ENCODE results near the gene TMEM139.
"Not testable (repeated sequence)": the region's sequence is repeated elsewhere in the genome, so short reads cannot be mapped to it uniquely, and the experiment has no call there.

The TMEM139 gene

DNA sequence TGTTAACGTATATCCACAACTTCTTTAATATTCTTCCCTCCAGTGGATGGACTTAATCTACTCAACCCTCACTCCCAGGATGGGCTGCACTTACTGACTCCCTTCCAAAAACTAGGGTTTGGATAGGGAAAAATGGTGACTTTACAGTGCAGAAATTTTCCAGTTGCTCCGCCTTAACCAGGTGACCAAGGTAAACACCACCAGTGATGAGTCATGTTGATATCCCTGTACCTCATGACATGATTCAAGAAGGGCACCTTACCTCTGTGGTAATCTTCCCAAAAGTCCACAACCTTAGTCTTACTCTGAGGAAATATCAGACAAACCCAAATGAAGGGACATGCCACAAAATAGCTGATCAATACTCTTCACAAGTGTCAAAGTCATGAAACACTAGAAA is 25.0 kb upstream of the TMEM139 start:
- no peak for DNase-seq

DNA sequence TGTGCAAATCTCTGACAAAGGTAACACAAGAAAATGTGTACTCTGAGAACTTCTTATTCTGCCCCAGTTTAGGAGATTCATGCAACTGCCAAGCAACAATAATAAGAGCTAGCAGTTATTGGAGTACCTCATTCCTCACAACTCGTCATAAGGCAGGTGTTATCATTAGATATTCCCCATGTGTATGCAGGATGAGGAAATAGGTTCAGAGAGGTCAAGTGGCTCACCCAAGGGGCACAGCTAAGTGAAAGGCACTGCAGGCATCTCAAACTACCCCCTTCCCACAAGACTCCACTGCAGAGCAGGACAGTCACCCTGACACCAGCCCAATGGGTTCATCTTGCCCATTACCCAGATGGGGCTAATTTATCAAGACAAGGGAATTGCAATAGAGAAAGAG is 22.9 kb upstream of the TMEM139 start:
- DNase-seq = no peak

GRCh38 chr7:143263266-143264195 is 21.2 kb upstream of the TMEM139 start, which contains the start of gene GSTK1:
Gene GSTK1, plus strand, starts transcription at chr7:143263441. Its CDS starts 73 bp downstream, at chr7:143263514.
- DNase-seq = peak; percentile 68

GRCh38 chr7:143264196-143264568 is 20.6 kb upstream of the TMEM139 start:
- DNase-seq = not testable (repeated sequence)

- no peak for DNase-seq
Measured at GRCh38 chr7:143265017-143265693, 19.6 kb upstream of the TMEM139 start.

GRCh38 chr7:143269251-143269650 is 15.5 kb upstream of the TMEM139 start:
- no peak for DNase-seq

GRCh38 chr7:143271240-143271639 is 13.5 kb upstream of the TMEM139 start:
- DNase-seq = no peak

DNA sequence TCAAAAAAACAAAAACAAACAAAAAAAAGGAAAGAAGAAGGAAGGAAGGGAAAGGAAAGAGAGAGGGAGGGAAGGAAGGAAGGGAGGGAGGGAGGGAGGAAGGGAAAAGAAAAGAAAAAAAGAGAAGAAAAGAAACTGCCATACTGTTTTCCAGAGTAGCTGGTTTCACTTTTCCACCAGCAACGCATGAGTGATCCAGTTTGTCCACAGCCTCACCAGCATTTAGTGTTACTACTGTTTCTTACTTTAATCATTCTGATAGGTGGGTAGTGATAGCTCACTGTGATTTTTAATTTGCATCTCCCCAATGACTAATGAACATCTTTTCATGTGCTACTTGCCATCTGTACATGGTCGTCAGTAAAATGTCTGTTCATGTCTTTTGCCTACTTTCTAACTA is 11.9 kb upstream of the TMEM139 start:
- DNase-seq = no peak

- peak; percentile 70 for DNase-seq
Measured at GRCh38 chr7:143279186-143280098, 5.3 kb upstream of the TMEM139 start.

DNA sequence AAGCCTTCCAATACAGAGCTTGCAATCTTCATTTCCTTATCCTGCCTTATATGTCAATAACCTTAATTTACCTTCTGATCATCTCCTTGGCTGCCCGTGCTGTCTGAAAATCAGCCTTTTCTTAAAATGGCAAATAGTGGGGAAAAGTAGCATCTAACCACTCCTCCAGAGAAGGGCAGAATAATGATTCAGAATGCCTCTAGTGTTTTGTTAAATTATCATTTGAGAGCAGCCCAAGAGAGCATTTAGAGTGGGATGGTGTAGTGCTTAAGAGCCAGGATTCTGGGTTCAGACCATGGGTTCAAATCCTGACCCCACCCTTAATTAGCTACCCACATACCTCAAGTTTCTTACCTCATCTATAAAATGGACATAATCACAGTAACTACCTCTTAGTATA is 4.6 kb upstream of the TMEM139 start:
- DNase-seq = no peak

DNA sequence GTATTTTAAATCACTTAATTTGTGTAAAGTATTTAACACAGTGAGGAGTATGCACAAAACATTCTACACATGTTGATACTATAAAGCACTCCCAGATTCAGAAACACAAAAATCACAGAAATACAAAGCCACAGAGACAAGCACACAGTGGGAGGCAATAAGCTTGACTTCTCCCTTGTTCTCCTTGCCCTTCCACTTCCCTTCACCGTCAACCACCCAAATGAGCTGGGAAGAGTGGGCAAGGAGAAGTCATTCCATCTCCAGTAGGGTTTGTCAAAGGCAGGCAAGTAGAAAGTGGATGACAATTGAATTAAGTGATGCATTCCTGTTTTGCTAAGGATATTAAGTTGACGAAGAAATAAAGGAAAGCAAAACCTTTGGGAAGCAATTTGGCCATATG is 4.2 kb upstream of the TMEM139 start:
- DNase-seq = no peak

DNA sequence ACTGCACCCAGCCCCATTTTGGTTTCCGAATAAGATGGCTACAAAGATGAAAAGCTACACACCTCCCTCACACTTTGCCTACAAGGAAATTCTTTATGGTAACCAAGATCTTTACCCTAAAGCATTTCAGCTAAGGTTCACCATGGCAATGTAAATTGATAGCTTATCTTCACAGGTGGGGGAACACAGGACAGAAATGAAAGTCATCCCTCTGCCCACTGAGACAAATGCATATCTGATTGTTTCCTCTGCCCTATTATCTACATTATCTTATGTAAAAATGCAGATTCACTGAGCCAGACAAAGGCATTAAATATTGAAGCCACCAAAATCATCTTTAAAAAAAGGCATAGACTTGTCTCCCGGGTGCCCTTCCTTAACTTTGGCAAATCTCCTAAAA is 3.2 kb upstream of the TMEM139 start:
- no peak for DNase-seq

DNA sequence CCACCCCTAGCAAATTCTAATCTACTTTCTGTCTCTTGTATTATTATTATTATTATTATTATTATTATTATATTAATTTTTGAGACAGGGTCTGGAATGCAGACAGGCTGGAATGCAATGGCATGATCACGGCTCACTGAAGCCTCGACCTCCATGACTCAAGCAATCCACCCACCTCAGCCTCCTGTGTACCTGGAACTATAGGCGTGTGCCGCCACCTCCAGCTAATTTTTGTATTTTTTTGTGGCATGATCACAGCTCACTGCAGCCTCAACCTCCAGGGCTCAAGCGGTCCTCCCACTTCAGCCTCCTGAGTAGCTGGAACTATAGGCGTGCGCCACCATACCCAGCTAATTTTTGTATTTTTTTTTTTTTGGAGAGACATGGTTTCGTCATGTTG is 2.6 kb upstream of the TMEM139 start:
- no peak for DNase-seq

DNA sequence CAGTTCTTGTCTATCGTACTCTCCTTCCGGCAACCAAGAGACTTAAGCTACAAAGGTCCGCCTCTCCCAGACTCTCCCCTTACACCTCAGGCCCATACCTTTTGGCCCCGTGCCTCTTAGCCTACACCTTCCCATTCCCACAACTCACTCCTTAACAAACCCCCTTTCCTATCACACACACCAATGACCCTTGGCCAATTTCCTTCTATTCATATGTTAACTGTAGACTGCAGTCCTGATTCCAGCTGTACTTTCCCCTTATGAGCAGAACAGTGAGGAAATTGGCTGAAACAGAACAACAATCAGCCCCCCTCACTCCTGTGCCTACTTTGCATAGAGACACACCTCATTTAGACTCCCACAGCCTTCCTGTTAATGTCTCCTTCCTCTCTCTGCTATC is 1.4 kb upstream of the TMEM139 start:
- DNase-seq = no peak

- DNase-seq = no peak
Measured at GRCh38 chr7:143285470-143285778, 666 bp downstream of the TMEM139 start.

- no peak for DNase-seq
Measured at GRCh38 chr7:143285806-143286521, 1.2 kb downstream of the TMEM139 start.

DNA sequence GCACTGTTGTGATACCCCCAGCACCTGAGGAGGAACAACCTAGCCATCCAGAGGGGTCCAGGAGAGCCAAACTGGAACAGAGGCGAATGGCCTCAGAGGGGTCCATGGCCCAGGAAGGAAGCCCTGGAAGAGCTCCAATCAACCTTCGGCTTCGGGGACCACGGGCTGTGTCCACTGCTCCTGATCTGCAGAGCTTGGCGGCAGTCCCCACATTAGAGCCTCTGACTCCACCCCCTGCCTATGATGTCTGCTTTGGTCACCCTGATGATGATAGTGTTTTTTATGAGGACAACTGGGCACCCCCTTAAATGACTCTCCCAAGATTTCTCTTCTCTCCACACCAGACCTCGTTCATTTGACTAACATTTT is 1.7 kb downstream of the TMEM139 start:
- no peak for DNase-seq

GRCh38 chr7:143287339-143287934 is 2.7 kb downstream of the TMEM139 start:
- DNase-seq = no peak

DNA sequence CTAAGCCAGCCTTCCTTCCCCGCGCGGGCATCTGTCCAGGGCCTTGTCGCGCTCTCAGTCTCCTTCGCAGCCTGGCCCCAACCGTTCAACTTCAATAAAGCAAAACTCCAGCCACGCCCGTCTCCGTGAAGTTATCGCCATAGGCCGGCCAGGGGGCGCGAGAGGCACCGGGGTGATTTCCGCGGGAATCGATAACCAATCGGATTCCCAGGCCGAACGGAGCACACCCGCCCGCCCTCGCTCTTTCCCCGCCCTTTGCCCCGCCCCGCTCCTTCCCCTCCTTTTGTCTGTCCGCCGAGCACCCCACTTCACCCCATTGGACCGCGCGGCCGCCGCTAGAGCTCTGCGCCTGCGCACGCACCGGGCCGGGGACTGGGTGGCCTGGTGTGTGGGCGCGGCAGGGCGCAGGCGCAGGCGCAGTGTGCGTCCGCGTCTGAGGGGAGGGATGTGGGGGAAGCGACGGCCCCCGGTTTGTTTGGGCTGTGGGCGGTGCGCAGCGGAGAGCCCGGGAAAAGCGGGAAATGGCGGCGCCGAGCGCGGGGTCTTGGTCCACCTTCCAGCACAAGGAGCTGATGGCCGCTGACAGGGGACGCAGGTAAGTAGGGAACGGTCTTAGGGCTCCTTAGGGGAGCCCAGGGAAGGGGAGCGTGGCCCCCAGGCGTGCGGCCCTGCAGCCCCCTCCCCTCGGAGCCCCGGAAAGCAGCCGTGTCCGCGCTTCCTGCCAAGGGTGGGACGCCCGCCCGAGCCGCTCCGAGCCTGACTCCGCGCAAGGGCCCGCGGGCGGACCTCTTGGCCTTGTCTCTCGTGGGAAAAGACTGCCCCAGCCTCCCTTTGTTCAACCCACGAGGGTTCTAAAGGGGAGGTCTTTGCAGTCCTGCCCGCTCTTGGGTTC is 3.4 kb downstream of the TMEM139 start, which contains the start of gene CASP2:
TSS of gene CASP2 (plus strand) at position 417 of the 892 bp plus-strand sequence. CDS start at position 522, 105 bp downstream.
- peak; percentile 98 for DNase-seq

GRCh38 chr7:143288836-143289235 is 4.1 kb downstream of the TMEM139 start:
- no peak for DNase-seq

DNA sequence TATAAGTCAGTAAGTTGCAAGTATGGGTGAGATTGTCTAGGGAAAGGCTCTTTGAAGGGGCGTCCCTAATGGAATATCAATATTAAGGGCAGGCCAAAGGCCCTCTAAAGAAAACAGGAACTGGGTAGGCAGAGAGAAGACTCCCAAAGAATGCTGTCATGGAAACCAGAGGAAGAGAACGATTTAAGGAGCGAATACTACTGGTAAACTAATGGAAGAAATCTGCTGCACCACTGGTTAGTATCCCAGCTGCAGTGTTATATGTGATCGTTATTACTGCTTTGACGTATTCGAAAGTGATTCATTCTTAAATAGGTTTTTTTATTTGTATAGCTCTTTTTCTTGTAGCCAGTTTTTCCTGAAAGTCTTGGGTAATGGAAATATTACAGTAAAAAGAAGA is 4.7 kb downstream of the TMEM139 start:
- DNase-seq = no peak

Measured in fibroblast of skin of scalp (primary cell).